Neural cell (in vitro differentiated cells): ENCODE data around the gene DGKG. TPM values are rescaled to one million over a fixed set of nuclear protein-coding genes. Genes with fewer than 3 reads are reported as not detected.

ENCODE experiments used
- H2AFZ ChIP-seq: fragments of 200-600, 300-800 bp; sonication (generic), shearing (Covaris generic); 2 replicates; pipeline ENCODE4 v1.6.0; 2014; ENCODE audit warnings: low read depth, mild to moderate bottlenecking, antibody characterized with exemption, low read length, moderate library complexity
- H3F3A ChIP-seq: fragments of 200-600 bp; shearing (Covaris generic); 2 replicates; pipeline ENCODE4 v1.6.1; 2016; ENCODE audit warnings: mild to moderate bottlenecking, moderate library complexity, mixed read lengths, antibody characterized with exemption, low read length; ENCODE audit not compliant: insufficient read depth, poor library complexity, severe bottlenecking
- H3K27ac ChIP-seq: fragments of 200-600, 300-800 bp; sonication (generic), shearing (Covaris generic); 2 replicates; pipeline ENCODE4 v1.5.1; 2014; ENCODE audit warnings: mild to moderate bottlenecking, low read length, moderate library complexity
- H3K27me3 ChIP-seq: fragments of 300-800, 200-600 bp; sonication (generic), shearing (Covaris generic); 2 replicates; pipeline ENCODE4 v1.6.0; 2014; ENCODE audit warnings: mild to moderate bottlenecking, low read depth, low read length, moderate library complexity; ENCODE audit not compliant: insufficient read depth
- H3K36me3 ChIP-seq: fragments of 300-800, 200-600 bp; sonication (generic), shearing (Covaris generic); 2 replicates; pipeline ENCODE4 v1.5.1; 2014; ENCODE audit warnings: mild to moderate bottlenecking, antibody characterized with exemption, low read length, moderate library complexity; ENCODE audit not compliant: insufficient read depth
- H3K4me2 ChIP-seq: fragments of 300-800, 200-600 bp; sonication (generic), shearing (Covaris generic); 2 replicates; pipeline ENCODE4 v1.6.0; 2014; ENCODE audit warnings: mild to moderate bottlenecking, low read length
- H3K4me3 ChIP-seq: fragments of 300-800, 200-600 bp; sonication (generic), shearing (Covaris generic); 2 replicates; pipeline ENCODE4 v1.5.1; 2014; ENCODE audit warnings: mild to moderate bottlenecking, low read length, moderate library complexity
- H3K79me2 ChIP-seq: fragments of 200-600 bp; shearing (Covaris generic); replicated peaks from 2 replicates; pipeline ENCODE4 v1.6.0; 2014; ENCODE audit warnings: mild to moderate bottlenecking, low read length, moderate library complexity; ENCODE audit not compliant: insufficient read depth
- H3K9ac ChIP-seq: fragments of 300-800, 200-600 bp; sonication (generic), shearing (Covaris generic); 2 replicates; pipeline ENCODE4 v1.6.1; 2016; ENCODE audit warnings: mild to moderate bottlenecking, low read length, mixed read lengths
- H3K9me2 ChIP-seq: fragments of 200-600 bp; shearing (Covaris generic); 2 replicates; pipeline ENCODE4 v1.6.1; 2016; ENCODE audit warnings: mild to moderate bottlenecking, low read length, mixed read lengths; ENCODE audit not compliant: insufficient read depth
- H3K9me3 ChIP-seq: fragments of 200-600, 300-800 bp; sonication (generic), shearing (Covaris generic); 2 replicates; pipeline ENCODE4 v1.6.1; 2016; ENCODE audit warnings: mild to moderate bottlenecking, mixed run types, low read length, moderate library complexity, mixed read lengths
- H4K20me1 ChIP-seq: fragments of 200-600 bp; shearing (Covaris generic); 2 replicates; pipeline ENCODE4 v1.6.1; 2016; ENCODE audit warnings: mild to moderate bottlenecking, mixed run types; ENCODE audit not compliant: insufficient read depth
- EP300 ChIP-seq: fragments of 450-650 bp; conservative IDR thresholded peaks from 2 replicates; pipeline ENCODE4 v1.6.1; 2014; ENCODE audit warnings: antibody characterized with exemption, mild to moderate bottlenecking, moderate library complexity; ENCODE audit not compliant: poor library complexity, severe bottlenecking
- EZH2 ChIP-seq: fragments of 200-600, 300-800 bp; shearing (Covaris generic), sonication (generic); IDR thresholded peaks from 2 replicates; pipeline ENCODE4 v1.6.1; 2014; ENCODE audit warnings: antibody characterized with exemption, low read length, borderline replicate concordance, mild to moderate bottlenecking; ENCODE audit not compliant: insufficient read depth, poor library complexity, severe bottlenecking
- MXI1 ChIP-seq: fragments of 450-650 bp; conservative IDR thresholded peaks from 2 replicates; pipeline ENCODE4 v1.6.1; 2014; ENCODE audit warnings: antibody characterized with exemption, mild to moderate bottlenecking; ENCODE audit not compliant: poor library complexity, severe bottlenecking
- POLR2AphosphoS5 ChIP-seq: IDR thresholded peaks from 2 replicates; pipeline ENCODE4 v1.6.1; 2012
- RAD21 ChIP-seq: fragments of 450-650 bp; conservative IDR thresholded peaks from 2 replicates; pipeline ENCODE4 v1.6.1; 2014; ENCODE audit warnings: antibody characterized with exemption, mild to moderate bottlenecking, moderate library complexity
- REST ChIP-seq: IDR thresholded peaks from 2 replicates; pipeline ENCODE4 v1.6.1; 2012; ENCODE audit warnings: borderline replicate concordance
- SMC3 ChIP-seq: fragments of 450-650 bp; conservative IDR thresholded peaks from 2 replicates; pipeline ENCODE4 v1.6.1; 2014; ENCODE audit warnings: antibody characterized with exemption, mild to moderate bottlenecking, moderate library complexity; ENCODE audit not compliant: poor library complexity
- TAF1 ChIP-seq: IDR thresholded peaks from 2 replicates; pipeline ENCODE4 v1.6.1; 2012; ENCODE audit warnings: low read depth
- polyA plus RNA-seq: library from polyadenylated mRNA; depleted of rRNA; stranded (reverse); fragments of >200 nt; gene quantifications from 2 replicates; pipeline ENCODE4 v1.2.3, GENCODE V29; 2014
- TF ChIP-seq, protein P1 (sequence below): fragments of 450-650 bp; IDR thresholded peaks from 2 replicates; pipeline ENCODE4 v1.5.1; 2014; ENCODE audit warnings: antibody characterized with exemption, mild to moderate bottlenecking, moderate library complexity; ENCODE audit not compliant: poor library complexity, severe bottlenecking

The DGKG gene
- polyA plus RNA-seq, 1 donor from 2014 or later = not detected

GRCh38 chr3:186317478-186317877, 44.6 kb downstream of the DGKG start:
- Histone ChIP-seq H3K79me2 (no peaks in the 10 kb centered on the region), H3K27me3 (no peaks in the 10 kb centered on the region), H2AFZ (no peak overlapping the region), H3K36me3 (no peaks in the 10 kb centered on the region), H3K9me2 (no peaks in the 10 kb centered on the region), H3K4me3 (no peak overlapping the region), H3F3A (no peaks in the 10 kb centered on the region), H3K9me3 (no peaks in the 10 kb centered on the region), H4K20me1 (no peaks in the 10 kb centered on the region), H3K4me2 (no peak overlapping the region), H3K9ac (no peak overlapping the region), H3K27ac (no peak overlapping the region)
- TF ChIP-seq, protein P1, sequence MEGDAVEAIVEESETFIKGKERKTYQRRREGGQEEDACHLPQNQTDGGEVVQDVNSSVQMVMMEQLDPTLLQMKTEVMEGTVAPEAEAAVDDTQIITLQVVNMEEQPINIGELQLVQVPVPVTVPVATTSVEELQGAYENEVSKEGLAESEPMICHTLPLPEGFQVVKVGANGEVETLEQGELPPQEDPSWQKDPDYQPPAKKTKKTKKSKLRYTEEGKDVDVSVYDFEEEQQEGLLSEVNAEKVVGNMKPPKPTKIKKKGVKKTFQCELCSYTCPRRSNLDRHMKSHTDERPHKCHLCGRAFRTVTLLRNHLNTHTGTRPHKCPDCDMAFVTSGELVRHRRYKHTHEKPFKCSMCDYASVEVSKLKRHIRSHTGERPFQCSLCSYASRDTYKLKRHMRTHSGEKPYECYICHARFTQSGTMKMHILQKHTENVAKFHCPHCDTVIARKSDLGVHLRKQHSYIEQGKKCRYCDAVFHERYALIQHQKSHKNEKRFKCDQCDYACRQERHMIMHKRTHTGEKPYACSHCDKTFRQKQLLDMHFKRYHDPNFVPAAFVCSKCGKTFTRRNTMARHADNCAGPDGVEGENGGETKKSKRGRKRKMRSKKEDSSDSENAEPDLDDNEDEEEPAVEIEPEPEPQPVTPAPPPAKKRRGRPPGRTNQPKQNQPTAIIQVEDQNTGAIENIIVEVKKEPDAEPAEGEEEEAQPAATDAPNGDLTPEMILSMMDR = no peak
- no peak for TF ChIP-seq SMC3
- no peak for TF ChIP-seq TAF1
- no peak for TF ChIP-seq EP300
- no peak for TF ChIP-seq MXI1
- TF ChIP-seq EZH2 = no peak
- no peak for TF ChIP-seq REST
- TF ChIP-seq RAD21 = no peak
- TF ChIP-seq POLR2AphosphoS5 = no peak

DNA sequence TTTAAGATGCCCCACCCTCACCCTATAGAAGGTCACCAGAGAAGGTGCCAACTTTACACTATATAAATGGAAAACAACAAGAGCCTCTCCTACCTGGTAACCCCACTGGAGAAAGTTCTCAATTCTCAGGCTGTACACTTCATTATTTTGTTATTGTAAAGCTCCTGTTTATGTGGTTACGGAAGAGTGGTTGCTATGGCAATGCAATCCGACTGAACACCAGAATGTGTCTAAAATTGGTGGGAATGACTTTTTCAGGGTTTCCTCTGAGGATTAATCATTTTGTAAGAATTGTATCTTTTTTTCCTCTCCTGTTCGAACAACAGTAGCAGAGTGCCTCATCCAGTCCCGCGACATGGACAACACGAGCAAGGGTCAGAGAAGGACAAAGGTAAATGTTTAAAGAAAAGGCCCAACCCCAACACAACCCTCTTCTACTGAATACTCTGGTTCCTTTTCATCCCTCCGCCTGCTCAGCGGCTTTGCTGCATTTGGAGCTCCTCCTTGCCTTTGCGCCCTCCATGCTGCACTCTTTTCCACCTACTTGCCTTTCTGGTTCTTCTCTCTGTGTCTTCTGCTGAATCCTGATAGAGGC, 45.3 kb downstream of the DGKG start:
- no peaks in the 10 kb centered on the region for H4K20me1 ChIP-seq
- no peaks in the 10 kb centered on the region for H3K9me3 ChIP-seq
- no peak overlapping the region for H2AFZ ChIP-seq
- H3F3A ChIP-seq = no peaks in the 10 kb centered on the region
- H3K9ac ChIP-seq = no peak overlapping the region
- no peaks in the 10 kb centered on the region for H3K36me3 ChIP-seq
- no peak overlapping the region for H3K4me2 ChIP-seq
- H3K27me3 ChIP-seq = no peaks in the 10 kb centered on the region
- no peak overlapping the region for H3K4me3 ChIP-seq
- H3K27ac ChIP-seq = no peak overlapping the region
- TF ChIP-seq MXI1 (no peak), EZH2 (no peak), POLR2AphosphoS5 (no peak)
- TF ChIP-seq, protein P1 = no peak
- no peaks in the 10 kb centered on the region for H3K79me2 ChIP-seq
- H3K9me2 ChIP-seq = no peaks in the 10 kb centered on the region
